HPDE6-E6E7 (cell line): Measurements from ENCODE around the gene WNT4.

Experiments
- DNase-seq: peaks from one replicate; pipeline ENCODE4 v3.0.0; 2011; ENCODE audit warnings: missing footprints; ENCODE audit errors: extremely low spot score

Gene WNT4

DNA sequence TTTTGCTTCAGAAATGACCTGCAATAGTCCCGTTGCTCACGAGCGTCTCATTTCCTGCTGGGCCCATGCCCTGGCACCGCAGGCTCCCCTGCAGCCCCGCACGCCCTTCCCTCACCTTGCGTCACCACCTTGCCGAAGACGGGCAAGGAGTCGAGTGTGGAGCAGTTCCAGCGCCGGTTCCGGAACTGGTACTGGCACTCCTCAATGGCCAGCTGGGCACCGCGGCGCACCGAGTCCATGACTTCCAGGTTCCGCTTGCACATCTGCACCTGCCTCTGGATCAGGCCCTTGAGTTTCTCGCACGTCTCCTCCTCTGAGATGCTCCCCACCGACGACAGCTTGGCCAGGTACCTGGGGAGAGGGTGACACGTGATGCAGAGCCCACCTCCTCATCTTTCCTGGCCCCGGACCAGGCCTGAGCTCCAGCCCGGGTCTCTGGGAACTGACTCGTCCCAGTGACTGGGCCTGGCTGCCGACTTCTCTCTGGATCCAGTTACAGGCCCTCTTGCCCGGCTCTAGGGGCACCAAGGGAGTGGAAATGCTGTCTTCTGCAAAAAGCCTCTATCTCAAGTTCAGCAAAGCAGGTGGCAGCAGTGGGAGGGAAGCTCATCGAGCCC, 13.3 kb downstream of the WNT4 start:
- DNase-seq, result no peak

DNA sequence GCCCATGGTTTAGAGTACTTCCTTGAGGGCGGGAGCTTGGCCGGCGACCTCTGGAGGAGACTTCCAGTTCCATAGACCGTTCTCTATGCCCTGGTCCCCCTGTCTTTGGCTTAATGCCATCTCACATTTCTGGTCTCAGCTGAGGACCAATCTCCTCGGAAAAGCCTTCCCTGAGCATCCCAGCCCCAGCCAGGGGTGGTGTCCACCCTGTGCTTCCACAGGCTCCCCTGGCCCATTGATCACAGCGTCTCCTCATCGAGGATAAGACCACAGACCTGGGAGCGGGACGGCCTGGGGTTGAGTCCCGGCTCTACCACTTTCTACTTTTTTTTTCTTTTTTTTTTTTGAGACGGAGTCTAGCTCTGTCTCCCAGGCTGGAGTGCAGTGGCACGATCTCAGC, 14.5 kb downstream of the WNT4 start:
- DNase-seq, result no peak

DNA sequence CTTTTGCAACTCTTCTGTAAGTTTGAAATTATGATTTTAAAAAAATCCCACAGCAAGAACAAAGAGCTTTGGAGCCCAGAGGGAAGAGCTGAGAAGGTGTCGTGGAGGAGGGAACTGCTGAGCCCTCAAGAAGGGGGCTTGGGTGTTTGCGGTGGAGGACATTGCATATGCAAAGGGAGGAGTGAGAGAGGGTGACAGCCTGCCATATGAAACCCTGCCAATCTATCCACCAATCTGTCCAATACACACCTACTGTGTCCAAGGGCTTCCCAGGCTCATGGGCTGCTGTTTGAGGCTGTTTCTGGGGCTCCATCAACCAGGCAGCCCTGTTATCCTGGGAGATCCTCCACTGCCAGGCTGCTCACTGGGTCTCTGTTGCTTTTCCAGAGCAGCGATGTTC, 15.2 kb downstream of the WNT4 start:
- DNase-seq, result no peak

DNA sequence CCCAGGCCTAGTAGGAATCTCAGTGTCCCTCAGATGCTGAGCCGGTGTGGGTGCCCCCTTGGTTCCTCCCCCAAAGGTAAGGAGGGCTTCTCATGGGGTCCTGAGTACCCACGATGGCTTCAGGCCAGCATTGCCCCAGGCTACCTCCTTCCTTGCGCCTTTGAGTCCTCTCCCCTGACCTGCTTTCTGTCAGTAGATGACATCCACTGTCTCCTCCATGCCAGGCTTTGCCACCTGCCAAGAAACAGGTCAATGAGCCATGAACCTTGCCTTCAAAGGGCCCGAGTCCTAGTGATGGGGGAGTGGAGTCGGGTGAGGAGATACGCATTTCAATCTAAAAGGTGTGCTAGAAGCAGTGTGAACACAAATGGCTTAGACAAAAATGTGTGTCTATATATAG, 15.6 kb downstream of the WNT4 start:
- DNase-seq, result no peak

DNA sequence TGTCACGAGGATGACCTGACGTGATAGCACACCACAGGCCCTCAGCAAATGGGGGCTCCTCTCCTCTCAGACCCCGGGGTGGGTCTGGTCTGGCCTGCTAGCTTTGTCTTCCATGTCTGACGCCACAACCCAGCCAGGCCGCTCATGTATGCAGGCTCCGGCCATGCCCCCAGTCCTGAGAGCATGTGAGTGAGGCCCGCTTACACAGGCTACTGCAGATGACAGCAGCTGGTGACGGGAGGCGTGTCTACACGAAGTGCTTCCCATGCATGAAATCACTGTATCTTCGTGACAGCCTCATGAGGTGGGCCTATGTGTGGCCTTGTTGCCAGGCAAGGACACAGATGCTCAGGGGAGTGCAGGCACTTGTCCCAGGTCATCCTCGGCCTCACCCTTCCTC, 16.4 kb downstream of the WNT4 start:
- DNase-seq, result no peak

DNA sequence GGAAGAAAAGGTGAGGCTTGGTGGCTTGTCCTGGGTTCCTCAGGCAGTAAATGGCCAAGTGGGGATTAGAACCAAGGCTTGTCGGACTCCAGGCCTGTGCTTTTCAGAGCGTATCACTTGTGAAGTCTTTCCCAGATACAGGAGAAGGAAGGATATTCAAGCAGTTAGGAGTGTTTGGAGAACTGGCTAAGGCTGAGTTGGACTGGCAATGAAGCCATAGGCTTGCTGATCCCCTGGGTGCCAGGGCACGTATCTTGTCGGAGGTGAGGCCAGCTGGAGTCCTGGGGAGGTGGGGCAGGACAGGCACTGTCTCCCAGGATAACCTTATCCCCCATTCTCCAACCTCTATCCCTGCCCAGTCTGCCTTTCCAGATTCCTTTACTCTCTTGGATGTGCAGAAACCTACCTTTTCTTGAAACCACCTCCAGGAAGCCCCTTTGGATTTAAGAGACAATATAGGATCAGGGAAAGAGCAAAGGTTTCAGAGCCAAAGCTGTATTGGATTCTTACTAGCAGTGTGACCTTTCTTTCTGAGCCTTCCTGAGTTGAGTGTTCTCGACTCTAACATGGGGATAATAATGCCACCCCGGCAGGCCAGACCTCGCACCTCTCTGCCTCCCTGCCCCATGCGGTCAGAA, 18.2 kb downstream of the WNT4 start:
- no peak for DNase-seq

DNA sequence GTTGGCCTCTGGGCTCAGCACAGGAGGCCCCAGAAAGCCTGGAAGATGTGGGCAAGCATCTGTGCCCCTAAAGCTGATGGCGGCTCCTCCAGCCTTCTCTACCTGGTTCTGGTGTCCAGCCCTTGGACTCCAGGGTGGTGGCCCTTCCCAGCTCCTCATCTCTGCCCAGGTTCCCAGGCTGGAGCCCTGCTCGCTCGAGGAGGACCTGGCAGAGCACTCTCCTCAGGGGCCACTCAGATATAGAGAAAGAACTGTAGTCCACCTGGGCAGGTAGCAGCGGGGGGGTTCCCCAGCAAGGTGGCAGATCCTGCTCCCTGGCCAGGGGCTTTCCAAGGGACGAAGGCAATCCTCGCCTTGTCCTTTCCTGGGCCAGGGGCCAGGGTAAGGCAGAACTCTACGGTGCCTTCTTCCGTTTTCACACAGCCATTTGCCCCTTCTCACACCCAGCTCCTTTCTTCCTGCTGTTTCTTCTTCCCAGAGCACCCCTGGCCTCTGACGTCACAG, 18.9 kb downstream of the WNT4 start:
- DNase-seq, result no peak

DNA sequence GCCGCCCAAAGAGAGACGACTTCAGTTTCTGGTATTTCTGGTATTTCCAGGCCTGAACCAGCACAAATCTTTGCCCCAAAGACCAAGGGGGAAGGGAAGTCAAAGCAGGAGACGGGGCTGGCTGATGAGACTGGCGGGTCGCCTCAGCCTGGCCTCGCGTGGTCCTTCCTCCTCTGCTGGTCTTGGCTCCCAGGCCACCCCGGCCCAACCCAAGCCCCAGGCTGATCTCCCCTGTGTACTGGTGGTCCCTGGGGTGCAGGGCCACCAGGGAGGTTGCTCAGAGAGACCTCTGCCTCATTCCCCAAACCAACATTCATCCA, 19.9 kb downstream of the WNT4 start:
- no peak for DNase-seq

DNA sequence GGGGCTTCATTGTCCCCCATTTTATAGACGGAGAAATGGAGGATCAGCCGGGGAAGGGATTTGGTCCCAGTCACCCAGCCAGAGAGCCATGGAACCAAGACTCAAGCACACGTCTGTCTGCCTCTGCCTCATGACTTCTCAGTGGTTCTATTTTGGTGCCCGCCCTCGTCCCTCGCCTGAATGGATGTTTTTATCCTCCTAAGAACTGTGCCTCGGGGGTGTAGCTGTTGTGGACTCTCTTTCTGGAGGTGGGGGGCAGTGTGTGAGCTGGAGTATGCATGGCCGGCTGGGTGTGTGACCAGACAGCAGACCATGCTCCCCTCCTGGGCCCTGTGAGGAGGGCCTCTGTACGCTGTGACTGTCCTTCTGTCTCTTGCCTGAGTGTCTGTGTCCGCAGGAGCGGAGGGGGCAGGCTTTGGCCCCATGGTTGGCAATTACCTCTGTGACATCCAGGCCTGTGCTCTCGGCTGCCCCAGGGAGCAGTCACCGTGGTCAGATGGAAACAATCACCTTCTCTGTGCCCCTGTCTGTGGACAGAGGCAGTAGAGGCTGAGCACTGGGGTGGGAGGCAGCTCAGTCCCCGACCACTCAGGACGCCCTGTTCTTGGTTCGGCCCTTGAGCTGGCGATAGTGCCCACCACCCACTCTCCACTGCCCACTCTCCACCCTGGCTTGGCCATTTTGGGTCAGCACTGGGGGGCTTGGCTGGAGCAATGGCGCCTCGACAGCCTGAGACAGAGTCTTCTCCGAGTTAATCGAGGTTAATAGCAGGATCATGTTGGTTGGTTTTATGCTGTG, 20.4 kb downstream of the WNT4 start:
- DNase-seq, result no peak

DNA sequence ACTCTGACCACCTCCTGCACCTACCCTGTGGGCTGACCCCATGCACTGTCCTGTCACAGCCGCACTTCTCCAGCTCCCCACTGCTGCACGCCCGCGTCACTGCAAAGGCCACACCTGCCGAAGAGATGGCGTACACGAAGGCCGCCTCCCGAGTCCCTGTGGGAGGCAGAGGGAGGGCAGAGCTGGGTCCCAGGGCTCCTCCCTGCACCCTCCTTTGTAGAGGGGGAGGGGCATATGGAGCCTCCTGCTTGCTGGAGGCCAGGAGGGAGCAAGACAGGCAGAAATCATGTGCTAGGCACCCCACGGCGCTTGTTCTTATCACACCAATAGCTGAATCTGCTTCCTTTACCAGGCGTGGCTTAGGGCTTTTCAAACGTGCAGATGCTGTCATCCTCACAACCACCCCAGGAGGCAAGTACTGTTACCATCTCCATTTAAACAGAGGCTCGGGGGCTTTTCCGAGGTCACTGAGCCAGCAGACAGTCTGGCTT, 21.4 kb downstream of the WNT4 start:
- no peak for DNase-seq

DNA sequence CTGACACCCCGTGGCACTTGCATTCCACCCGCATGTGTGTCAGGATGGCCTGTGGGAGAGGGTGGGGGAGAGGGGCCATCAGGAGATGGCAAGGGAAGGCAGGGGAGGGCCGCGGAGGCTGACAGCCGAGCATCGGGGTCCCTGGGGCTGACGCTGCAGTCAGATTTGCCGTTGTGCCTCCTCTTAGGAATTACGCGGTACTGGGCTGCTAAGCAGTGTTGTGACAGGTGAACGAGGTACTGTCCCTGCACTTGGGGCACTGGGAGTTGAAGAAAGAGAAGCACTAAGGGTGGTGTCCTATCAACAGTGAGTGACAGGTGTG, 22.5 kb downstream of the WNT4 start:
- DNase-seq, result no peak

DNA sequence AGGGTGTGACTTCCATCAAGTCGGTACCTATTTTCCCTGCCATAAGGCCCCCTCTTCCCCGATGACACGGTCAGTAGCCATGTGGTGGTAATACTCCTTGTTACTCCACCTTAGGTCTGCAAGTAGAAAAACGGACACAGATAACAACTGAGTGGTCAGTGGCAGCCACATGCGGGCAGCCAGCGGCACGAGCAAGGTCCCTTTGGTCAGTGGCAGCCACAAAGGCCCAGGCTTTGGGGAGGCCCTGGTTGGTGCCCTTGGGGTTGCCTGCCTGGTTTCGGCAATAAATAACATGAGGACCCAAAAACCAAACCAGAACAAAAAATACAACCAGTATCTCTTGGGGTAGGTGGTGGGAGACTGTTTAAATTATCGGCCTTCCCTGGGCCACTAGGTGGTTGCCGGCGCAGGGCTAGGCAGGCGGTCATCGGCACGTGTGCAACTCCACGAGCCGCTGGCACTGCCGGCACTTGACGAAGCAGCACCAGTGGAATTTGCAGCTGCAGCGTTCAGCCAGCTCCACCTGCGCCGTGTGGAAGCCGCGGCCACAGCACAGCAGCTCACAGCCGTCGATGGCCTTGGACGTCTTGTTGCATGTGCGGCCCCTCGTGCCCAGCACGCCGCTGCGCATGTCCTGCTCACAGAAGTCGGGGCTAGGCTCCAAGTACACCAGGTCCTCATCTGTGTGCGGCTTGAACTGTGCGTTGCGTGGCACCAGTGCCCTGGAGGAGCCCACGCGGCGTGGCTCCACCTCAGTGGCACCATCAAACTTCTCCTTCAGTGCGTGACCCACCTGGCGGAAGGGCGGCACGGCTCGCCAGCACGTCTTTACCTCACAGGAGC, 23.1 kb downstream of the WNT4 start:
- DNase-seq, result no peak

DNA sequence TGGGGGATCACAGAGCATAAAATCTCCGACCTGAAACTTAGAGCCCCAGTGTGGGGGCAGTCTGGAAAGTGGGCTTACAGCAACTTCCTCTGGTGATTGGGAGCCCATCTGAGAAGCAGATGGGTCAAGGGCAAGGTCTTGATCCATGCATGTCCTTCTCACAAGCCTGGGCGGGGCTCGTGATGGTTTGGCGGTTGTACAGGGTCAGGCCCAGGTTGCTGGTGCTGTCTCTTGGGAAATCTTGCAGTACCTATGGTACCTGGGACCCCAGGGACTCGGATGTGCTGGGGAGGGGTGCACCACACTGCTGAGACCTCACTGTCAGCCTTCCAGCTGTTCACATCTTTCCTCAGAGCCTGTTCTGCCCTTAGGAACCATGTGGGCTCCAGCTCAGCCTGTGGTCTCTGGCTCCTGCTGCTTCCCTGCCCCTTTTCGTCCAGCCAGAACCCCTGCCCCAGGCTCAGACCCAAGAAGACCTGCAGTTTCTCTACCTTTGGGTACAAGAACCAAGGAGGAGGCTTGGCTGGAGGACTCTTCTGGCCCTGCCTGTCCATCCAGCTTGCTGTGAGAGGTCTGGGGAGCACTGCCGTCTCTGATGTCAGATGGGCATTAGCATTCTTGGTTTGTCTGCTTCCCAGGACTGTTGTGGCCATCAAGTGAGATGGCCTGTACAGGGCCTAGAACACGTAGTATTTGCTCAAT, 24.5 kb downstream of the WNT4 start:
- DNase-seq, result no peak

DNA sequence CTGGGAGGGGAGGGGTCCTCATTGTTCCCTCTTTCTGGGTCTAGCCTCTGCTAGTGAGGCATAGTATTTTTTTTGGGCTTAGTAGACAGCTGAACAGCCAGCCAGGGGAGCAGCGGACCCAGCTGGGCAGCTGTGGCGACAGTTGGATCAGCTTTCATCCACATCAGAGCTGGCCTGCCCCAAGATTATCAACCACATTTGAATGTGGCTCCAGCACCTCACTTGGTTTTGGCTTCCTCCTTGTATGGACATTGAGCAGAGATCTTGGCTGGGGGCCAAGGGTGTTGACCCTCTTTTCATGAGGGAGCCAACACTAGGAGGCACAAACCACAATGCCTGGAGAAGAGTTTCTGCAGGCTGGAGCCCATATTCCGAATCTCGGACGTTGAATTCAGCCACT, 25.0 kb downstream of the WNT4 start:
- no peak for DNase-seq

DNA sequence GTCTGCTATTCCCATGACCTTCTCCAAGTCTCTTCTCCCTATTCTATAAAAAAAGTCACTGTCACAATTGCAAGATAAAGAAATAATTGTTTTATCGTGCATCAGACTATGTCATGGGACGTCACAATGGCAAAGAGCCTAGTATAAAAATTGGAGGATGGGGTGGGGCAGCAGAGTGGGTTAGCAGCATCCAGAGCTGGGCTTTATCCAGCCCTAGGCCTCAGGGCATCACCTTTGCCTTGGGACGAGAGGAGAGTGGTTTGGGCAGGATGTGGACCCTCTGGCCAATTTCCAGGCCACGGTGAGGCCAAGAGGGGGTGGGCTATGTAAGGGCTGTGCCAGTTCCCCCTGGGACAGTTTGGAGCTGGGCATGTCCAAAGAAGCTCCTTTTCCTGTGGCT, 25.7 kb downstream of the WNT4 start:
- DNase-seq, result no peak

DNA sequence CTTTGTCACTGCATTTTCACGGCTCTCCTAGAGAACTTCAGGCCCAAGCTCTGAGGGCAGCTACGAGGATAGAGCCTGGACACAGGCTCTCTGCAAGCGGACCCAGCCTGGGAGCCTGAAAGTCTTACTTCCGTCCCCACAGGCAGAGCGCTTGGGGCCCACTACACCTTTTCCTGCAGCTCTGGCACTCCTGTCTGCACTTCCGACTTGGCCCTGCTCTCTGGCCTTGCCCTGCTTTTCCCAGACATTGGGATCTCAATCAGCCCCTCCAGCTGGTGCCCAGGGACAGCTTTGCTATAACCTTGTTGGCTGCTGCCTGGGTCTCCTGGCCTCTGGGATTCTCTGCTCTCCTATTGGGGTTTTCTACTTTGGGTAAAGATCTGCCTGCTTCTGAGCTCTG, 27.6 kb downstream of the WNT4 start:
- no peak for DNase-seq

DNA sequence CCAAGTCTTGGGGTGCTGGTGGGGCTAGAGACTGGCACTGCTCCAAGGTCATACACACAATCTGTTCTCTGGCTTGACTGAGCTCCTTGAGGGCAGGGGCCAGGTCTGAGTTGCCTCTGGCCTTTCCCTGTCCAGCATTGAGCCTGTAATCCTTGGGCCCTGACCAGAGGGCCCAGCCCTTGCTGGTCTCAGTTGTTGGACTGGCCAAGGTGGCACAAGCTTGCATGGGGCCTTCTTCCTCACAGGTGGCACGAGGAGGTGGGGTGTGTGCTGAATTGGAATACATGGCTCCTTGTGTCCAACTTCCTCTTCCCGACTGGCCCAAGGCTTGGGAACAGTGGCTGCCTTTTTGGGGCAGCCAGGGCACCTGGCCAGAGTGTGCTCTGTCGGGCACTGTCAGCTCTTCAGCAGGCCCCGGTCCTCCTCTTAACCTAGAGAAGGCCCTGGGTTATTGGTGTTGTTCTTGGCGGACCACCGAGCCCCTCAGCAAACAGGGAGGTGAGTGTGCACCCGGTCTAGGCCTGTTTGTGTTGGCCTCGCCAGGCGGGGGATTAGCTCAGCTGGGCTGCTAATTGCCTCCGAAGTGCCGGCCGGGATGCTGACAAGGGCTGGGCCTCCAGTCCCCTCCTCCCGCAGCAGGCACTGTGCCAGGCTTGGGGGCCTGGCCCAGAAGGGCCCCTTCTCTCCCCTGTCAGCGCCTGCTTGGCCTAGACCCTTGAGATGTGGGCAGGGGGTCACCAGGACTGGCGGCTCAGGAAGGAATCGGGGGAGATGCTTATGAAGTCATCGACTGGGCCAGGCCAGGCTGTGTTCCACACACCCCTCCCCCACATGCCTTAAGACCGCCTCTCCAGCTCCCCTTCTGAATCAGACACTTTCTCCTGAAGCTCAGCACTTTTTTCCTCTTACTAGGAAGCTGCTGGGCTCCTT, 28.5 kb downstream of the WNT4 start:
- DNase-seq, result no peak

DNA sequence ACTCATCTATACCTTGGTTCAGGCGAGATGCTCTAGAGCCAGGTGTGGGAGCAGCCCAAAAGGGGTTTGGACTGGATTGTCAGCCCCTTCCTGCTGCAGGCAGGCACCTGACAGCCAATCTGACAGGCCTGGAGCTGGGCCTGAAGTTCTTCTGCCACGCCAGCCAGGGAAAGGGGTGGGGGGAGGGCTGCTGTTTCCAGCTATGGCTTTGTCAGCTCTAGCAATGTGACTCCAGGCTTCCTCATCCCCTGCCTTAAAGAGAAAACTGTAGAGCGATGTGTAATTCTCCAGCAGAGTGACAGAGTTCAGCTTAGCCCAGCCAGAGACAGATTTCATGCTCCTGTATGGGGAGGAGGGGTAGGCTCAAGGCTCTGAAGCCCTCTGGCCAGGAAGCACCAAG, 30.3 kb downstream of the WNT4 start:
- no peak for DNase-seq

DNA sequence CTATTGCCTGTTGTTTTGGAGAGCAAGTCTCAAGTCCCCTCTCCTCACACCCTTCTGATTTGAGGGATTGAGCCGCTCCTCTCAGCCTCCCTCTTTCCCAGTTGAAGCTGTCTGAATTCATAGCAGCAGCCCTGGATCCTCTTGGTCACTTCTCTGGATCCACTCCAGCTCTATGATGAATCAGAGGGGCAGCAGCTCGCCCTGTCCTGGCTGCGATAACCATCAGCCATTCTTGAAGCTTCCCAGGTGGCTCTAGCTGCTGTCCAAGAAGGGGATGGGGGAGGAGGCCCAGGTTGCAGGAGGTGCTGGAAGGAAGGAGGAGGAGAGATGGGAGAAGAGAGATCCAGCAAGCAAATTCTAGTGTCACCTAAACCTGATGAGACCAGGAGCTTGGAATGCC, 31.3 kb downstream of the WNT4 start:
- DNase-seq, result no peak

DNA sequence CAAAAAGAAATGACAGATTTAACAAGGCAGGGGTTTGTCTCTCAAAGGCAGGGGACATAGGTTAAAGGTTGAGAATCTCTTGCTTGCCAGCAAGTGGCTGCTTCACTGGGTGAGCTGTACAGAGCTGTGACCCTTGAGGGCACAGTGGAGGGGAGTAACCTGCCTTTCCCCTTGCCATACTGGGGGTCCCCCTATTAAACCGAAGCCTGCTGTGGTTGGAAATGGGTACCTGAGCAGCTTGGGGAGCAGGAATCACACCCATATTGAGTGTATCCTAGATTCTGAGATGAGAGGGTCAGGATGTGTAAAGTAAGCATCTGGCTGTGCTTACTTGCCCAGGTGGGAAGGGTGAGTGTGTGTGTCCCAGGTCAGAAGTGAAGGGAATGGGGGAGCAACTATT, 31.8 kb downstream of the WNT4 start:
- DNase-seq, result no peak

DNA sequence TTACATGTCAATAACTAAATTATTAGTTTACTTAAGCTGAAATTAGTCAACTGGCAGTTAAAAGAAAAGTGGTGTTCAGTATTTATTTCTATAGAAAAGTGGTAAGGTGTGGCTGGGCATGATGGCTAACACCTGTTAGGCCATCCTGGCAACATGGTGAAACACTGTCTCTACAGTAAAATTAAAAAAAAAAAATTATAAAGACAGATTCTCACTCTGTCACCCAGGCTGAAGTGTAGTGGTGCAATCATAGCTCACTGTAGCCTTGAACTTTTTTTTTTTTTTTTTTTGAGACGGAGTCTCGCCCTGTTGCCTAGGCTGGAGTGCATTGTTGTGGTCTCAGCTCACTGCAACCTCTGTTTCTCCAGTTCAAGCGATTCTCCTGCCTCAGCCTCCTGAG, 32.9 kb downstream of the WNT4 start:
- no peak for DNase-seq
